Testis (tissue), 3 donors: ENCODE results near the gene CRTC2. TPM values are rescaled to one million over a fixed set of nuclear protein-coding genes. Genes with fewer than 3 reads are reported as not detected.

ENCODE experiments used
- DNase-seq: peaks from one replicate; pipeline ENCODE4 v3.0.0-alpha.2; 2019
- H3K27ac ChIP-seq, 2 donors: fragments of 200-600 bp; sonication (generic); one replicate each; pipeline ENCODE4 v1.5.1; 2019
- H3K27me3 ChIP-seq: fragments of 200-600 bp; sonication (generic); one replicate; pipeline ENCODE4 v1.5.1; 2019
- H3K36me3 ChIP-seq: fragments of 200-600 bp; sonication (generic); one replicate; pipeline ENCODE4 v1.5.1; 2017; ENCODE audit warnings: low read depth; ENCODE audit errors: missing control alignments
- H3K4me1 ChIP-seq: fragments of 200-600 bp; sonication (generic); one replicate; pipeline ENCODE4 v1.5.1; 2019
- H3K4me3 ChIP-seq, 2 donors: fragments of 200-600 bp; sonication (generic); one replicate each; pipeline ENCODE4 v1.5.1; 2017 to 2019
- H3K9me3 ChIP-seq: fragments of 200-600 bp; sonication (generic); one replicate; pipeline ENCODE4 v1.5.1; 2017
- CTCF ChIP-seq, 3 experiments: fragments of 450-650 bp in 2 of 3; fragments of 200-600 bp in 1 of 3; sonication (generic) in 1 of 3; IDR thresholded peaks; one replicate each; pipeline ENCODE4 v1.5.1; 2016 to 2019; ENCODE audit warnings: antibody characterized with exemption in 3 of 3, mild to moderate bottlenecking in 2 of 3, moderate library complexity in 1 of 3
- POLR2A ChIP-seq: fragments of 450-650 bp; IDR thresholded peaks from one replicate; pipeline ENCODE4 v1.6.1; 2017; ENCODE audit warnings: antibody characterized with exemption, mild to moderate bottlenecking, moderate library complexity
- WGBS, 2 donors: methylation state at CpG; one replicate each; pipeline ENCODE4 v1.1.5; 2018; 5-methylcytosine and 5-hydroxymethylcytosine counted together
- intact Hi-C: fragments of 100-400 bp; cut with DNase I; formaldehyde crosslinking; loops from one replicate; pipeline ENCODE4 v1.15.1; 2023; ENCODE audit warnings: low total_unique reads
- polyA plus RNA-seq: library from polyadenylated mRNA; stranded (reverse); fragments of 350-450 nt; fragmentation: Illumina TruSeq; extraction: RNeasy Lipid Tissue Mini Kit (QIAGEN cat#74804); gene quantifications from one replicate; pipeline ENCODE4 v1.2.3, GENCODE V29; 2014; ENCODE audit warnings: low read depth, low replicate concordance; ENCODE audit not compliant: insufficient read depth
- total RNA-seq, 2 donors: library from RNA; depleted of rRNA; stranded (reverse); fragments of >200 nt; gene quantifications; one replicate each; pipeline ENCODE4 v1.2.3, GENCODE V29; 2016

CRTC2 gene
- total and polyA plus RNA-seq, 3 donors from 2014 or later: 32.0 to 49.7 (median 49.1) TPM

DNA sequence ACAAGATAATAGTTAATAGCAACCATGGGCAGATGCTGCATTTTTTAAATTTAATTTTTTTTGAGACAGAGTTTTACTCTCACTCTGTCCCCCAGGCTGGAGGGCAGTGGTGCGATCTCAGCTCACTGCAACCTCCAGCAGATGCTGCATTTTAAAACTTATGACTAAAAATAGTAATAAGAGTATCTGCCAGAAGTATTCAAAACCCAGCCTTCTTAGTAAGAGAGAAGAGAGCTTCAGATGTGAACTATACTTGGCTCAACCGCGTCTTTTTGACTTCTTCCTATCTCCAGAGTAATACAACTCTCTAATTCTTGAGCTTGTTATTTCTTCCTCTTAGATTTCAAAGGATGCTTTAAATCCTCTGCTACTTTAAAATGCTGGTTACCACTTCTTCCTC lies 36.8 kb upstream of the CRTC2 start:
- intact Hi-C loops: no loop called here
- DNase-seq: no peak
- Histone ChIP-seq H3K36me3 (no peaks in the 10 kb centered on the region), H3K4me3 (no peak overlapping the region), H3K9me3 (no peaks in the 10 kb centered on the region), H3K27me3 (no peaks in the 10 kb centered on the region), H3K4me1 (peaks cover 14% of the 10 kb centered on the region), H3K27ac (no peak overlapping the region)
- 62 to 66% methylated on average over 3 of the region's 3 CpGs for WGBS, 2 donors
- TF ChIP-seq CTCF (IDR thresholded peaks at IDR 0.05) (no peak), POLR2A (no peak)

GRCh38 chr1:153991806-153992205 lies 33.4 kb upstream of the CRTC2 start:
- H3K27ac ChIP-seq: peak overlapping the region in 1 of 2 donors; percentile 95
- no peak for DNase-seq
- TF ChIP-seq POLR2A (no peak), CTCF (IDR thresholded peaks at IDR 0.05) (no peak)
- H3K36me3 ChIP-seq: no peaks in the 10 kb centered on the region
- no peaks in the 10 kb centered on the region for H3K9me3 ChIP-seq
- H3K27me3 ChIP-seq: no peaks in the 10 kb centered on the region
- H3K4me1 ChIP-seq: peaks cover 20% of the 10 kb centered on the region
- intact Hi-C loops: no loop called here
- 60 to 65% methylated on average over 2 of the region's 2 CpGs for WGBS, 2 donors
- peak overlapping the region in 1 of 2 donors; percentile 95 for H3K4me3 ChIP-seq

GRCh38 chr1:153991151-153991630 lies 32.8 kb upstream of the CRTC2 start:
- WGBS, 2 donors: 6 to 7% methylated on average over 9 of the region's 9 CpGs
- Histone ChIP-seq H3K27ac (peak overlapping the region; percentile 95 to 98), H3K4me1 (peaks cover 20% of the 10 kb centered on the region), H3K4me3 (peak overlapping the region; percentile 82 to 95), H3K27me3 (no peaks in the 10 kb centered on the region), H3K9me3 (no peaks in the 10 kb centered on the region), H3K36me3 (no peaks in the 10 kb centered on the region)
- TF ChIP-seq POLR2A (no peak), CTCF (IDR thresholded peaks at IDR 0.05) (no peak)
- intact Hi-C loops: no loop called here
- no peak for DNase-seq

GRCh38 chr1:153990468-153991150 lies 32.2 kb upstream of the CRTC2 start, which contains the start of gene RPS27:
RPS27 (plus strand) TSS chr1:153990762; CDS start chr1:153990797, 35 bp downstream.
- WGBS, 2 donors: 0% methylated on average over 36 of the region's 36 CpGs
- intact Hi-C loops: no loop called here
- H3K27me3 ChIP-seq: no peaks in the 10 kb centered on the region
- H3K27ac ChIP-seq: peak within 1 kb of the TSS; percentile 95 to 98
- peak; percentile 95 for DNase-seq
- peak; percentile 84 for TF ChIP-seq POLR2A
- peak in 1 of 3 experiments; percentile 27 for TF ChIP-seq CTCF (IDR thresholded peaks at IDR 0.05)
- peaks cover 21% of the 10 kb centered on the region for H3K4me1 ChIP-seq
- H3K9me3 ChIP-seq: no peaks in the 10 kb centered on the region
- H3K36me3 ChIP-seq: no peaks in the 10 kb centered on the region
- H3K4me3 ChIP-seq: peak within 1 kb of the TSS; percentile 82 to 95

- no peaks in the 10 kb centered on the region for H3K36me3 ChIP-seq
- intact Hi-C loops: no loop called here
- TF ChIP-seq POLR2A (no peak), CTCF (IDR thresholded peaks at IDR 0.05) (no peak)
- 64 to 85% methylated on average over 8 of the region's 8 CpGs for WGBS, 2 donors
- no peaks in the 10 kb centered on the region for H3K27me3 ChIP-seq
- H3K4me3 ChIP-seq: no peak overlapping the region
- H3K27ac ChIP-seq: peak overlapping the region in 1 of 2 donors; percentile 92
- H3K4me1 ChIP-seq: peaks cover 30% of the 10 kb centered on the region
- no peaks in the 10 kb centered on the region for H3K9me3 ChIP-seq
- no peak for DNase-seq
Measured at GRCh38 chr1:153987621-153988020, 29.2 kb upstream of the CRTC2 start.
